NCI-H345 treated with DMSO at 0.1 percent for 48 hours (cell line): ENCODE results near the gene LDB1.

ENCODE experiments used
- DNase-seq: peaks from one replicate; lab custom pipeline; 2025; ENCODE audit not compliant: unreplicated experiment; lab: John Stamatoyannopoulos, UW

The LDB1 gene

GRCh38 chr10:102139281-102140110 is 19.3 kb upstream of the LDB1 start:
- no peak for DNase-seq

GRCh38 chr10:102135956-102136526 is 15.9 kb upstream of the LDB1 start:
- DNase-seq = peak; percentile 74

GRCh38 chr10:102134416-102134815 is 14.2 kb upstream of the LDB1 start:
- no peak for DNase-seq

GRCh38 chr10:102133373-102134195 is 13.4 kb upstream of the LDB1 start:
- DNase-seq = no peak

- peak; percentile 93 for DNase-seq
Observed at GRCh38 chr10:102132563-102133372, 12.6 kb upstream of the LDB1 start, which contains the start of gene PPRC1. Gene PPRC1 (plus strand): TSS chr10:102133040. CDS start chr10:102133069, 29 bp downstream.

GRCh38 chr10:102132193-102132562 is 12.0 kb upstream of the LDB1 start:
- no peak for DNase-seq

- no peak for DNase-seq
Observed at GRCh38 chr10:102131286-102132170, 11.4 kb upstream of the LDB1 start.

- DNase-seq = no peak
Observed at GRCh38 chr10:102123223-102123622, 3.1 kb upstream of the LDB1 start.

- no peak for DNase-seq
Observed at GRCh38 chr10:102122450-102122849, 2.3 kb upstream of the LDB1 start.

GRCh38 chr10:102121739-102122372 is 1.7 kb upstream of the LDB1 start:
- no peak for DNase-seq

- DNase-seq = no peak
Observed at GRCh38 chr10:102120991-102121738, 997 bp upstream of the LDB1 start.

- no peak for DNase-seq
Observed at GRCh38 chr10:102119417-102120141, 589 bp downstream of the LDB1 start.

GRCh38 chr10:102118867-102119266 is 1.3 kb downstream of the LDB1 start:
- DNase-seq = no peak

GRCh38 chr10:102117391-102118159 is 2.6 kb downstream of the LDB1 start:
- DNase-seq = peak; percentile 47

- no peak for DNase-seq
Observed at GRCh38 chr10:102116656-102117055, 3.5 kb downstream of the LDB1 start.

GRCh38 chr10:102115775-102116174 is 4.4 kb downstream of the LDB1 start:
- DNase-seq = no peak

- peak; percentile 43 for DNase-seq
Observed at GRCh38 chr10:102114861-102115618, 5.1 kb downstream of the LDB1 start.
